ENCODE measurements around the gene ATIC.
"Not testable (repeated sequence)": the region's sequence is repeated elsewhere in the genome, so short reads cannot be mapped to it uniquely, and the experiment has no call there.

The ATIC gene

DNA sequence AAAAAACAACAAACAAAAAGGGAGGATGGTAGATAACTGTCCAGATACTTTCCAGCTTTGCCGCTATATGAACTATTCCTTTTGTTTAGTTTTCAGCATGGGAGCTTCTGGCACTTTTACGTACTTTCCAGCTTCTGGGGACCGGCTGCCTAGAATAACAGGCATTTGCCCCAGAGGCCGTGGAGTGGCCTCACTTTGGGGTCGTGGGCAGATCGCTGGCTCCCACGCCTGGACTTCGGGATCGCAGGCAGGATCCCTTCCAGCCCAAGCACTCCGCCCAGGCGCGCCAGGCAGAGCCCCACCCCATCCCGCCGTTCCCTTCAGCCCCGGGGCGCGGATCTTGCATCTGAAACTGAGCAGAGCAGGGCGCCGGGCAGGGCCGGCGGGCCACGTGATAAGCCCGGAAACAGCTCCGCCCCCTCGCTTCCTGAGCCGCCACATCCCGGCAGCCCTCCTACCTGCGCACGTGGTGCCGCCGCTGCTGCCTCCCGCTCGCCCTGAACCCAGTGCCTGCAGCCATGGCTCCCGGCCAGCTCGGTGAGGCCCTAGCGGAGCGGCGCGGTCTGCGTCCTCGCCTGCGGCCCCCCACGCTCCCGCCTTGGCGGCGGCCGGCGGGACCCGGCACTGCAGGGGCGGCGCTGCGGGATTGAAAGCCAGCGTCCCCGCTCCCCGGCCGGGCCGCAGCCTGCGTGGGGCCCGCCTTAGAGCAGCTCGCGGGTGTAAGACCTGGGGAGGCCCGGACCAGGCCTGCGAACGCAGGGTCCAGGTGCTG, at the start of gene ATIC:
Gene ATIC, plus strand, starts transcription at position 435 of the 772 bp plus-strand sequence. Its CDS starts 84 bp downstream, at position 519.
- DNase-seq, result peak; percentile 94

GRCh38 chr2:215262303-215262702, 49.6 kb upstream of the ATIC start:
- DNase-seq, result no peak

- DNase-seq, result no peak
Observed at GRCh38 chr2:215262741-215263362, 49.0 kb upstream of the ATIC start.

GRCh38 chr2:215264374-215264773, 47.5 kb upstream of the ATIC start:
- DNase-seq, result no peak

GRCh38 chr2:215269397-215270117, 42.3 kb upstream of the ATIC start:
- DNase-seq, result peak; percentile 58

- no peak for DNase-seq
Observed at GRCh38 chr2:215270118-215270451, 41.8 kb upstream of the ATIC start.

DNA sequence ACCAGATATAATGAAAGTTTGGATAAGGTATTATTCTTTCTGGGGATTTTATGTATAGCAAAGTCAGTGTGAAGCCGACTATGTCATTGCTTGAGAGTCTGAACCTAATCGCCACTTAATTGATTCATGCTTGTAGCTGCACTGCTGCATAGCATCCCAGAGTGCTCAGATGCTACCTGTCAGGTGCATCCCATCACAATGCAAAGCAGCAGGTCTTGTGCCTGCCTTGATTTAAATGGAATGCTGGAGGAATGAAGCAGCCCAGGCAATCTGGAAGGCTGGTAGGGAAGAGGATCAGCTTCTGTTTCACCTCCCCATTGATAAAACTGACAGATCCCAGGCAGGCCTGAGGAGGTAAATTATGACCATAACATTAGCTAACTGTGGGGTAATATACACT, 40.4 kb upstream of the ATIC start:
- DNase-seq, result no peak

DNA sequence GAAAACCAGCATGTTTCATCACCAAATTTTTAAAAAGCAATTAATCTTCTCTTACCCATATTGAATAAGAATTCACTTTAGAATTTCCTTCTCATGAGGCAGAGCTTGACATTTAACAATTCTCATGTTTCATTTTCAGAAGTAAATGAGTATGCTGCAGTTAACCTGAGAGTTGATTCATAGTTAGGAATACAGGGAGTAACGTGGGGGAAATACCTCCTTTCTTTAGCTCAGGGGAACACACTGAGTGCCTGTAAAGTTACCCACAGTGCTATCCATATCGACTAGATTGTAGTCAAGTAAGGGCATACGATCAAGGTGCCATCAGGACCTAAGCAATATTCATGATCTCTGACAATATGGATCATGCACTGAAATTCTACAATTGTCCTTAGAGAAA, 38.9 kb upstream of the ATIC start:
- DNase-seq, result no peak

GRCh38 chr2:215274829-215275228, 37.0 kb upstream of the ATIC start:
- no peak for DNase-seq

- DNase-seq, result no peak
Observed at GRCh38 chr2:215275824-215276223, 36.0 kb upstream of the ATIC start.

GRCh38 chr2:215277944-215278343, 33.9 kb upstream of the ATIC start:
- no peak for DNase-seq

GRCh38 chr2:215280326-215280725, 31.5 kb upstream of the ATIC start:
- no peak for DNase-seq

DNA sequence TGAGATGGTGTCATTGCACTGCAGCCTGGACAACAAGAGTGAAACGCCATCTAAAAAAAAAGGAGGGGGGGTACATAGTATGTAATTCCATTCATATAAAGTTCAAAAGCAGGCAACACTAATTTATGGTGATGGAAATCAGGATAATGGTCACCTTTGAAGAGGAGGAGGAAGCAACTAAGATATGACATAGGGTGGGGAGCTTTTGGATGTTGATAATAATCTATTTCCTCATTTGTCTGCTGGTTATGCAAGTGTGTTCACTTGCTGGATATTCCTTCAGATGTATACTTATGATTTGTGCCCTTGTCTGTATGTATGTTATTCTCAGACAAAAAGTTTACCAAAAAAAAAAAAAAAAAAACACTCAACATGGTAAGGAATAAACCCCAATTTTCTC, 28.6 kb upstream of the ATIC start:
- no peak for DNase-seq

DNA sequence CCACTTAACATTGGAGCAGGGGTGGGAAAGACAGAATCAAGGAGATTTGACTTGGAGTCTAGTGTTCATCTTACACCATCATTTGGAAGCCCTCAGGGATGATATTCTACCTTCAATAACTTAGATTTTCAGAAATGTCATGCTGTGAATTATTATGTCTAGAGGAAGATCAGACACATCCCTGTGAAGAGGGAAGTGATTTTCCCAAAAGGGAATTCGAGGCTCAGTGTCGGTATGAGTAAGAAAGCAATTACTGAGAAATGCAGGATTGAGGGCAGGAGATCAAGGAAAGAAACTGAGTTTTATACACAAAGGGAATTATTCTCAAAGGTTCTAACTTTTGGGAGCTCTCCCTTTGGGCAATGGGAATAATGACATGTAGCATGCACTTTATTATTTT, 25.6 kb upstream of the ATIC start:
- DNase-seq, result no peak

GRCh38 chr2:215288112-215288815, 23.6 kb upstream of the ATIC start:
- no peak for DNase-seq

- no peak for DNase-seq
Observed at GRCh38 chr2:215290980-215291599, 20.8 kb upstream of the ATIC start.

DNA sequence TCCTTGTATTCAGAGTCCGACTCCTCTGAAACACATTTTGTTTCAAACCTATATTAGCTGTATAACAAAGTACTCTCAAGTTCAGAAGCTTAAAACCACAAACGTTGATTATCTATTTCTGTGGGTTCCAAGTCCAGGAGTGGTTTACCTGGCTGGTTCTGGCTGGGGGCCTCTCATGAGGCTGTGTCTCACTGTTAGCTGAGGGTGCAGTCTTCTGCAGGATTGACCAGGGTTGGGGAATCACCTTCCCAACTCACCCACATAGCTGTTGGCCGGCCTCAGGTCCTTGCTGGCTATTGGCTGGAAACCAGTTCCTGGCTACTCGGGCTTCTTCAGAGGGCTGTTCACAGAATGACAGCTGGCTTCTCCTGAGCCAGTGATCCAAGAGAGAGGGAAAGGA, 18.0 kb upstream of the ATIC start:
- DNase-seq, result no peak

- no peak for DNase-seq
Observed at GRCh38 chr2:215299337-215299859, 12.5 kb upstream of the ATIC start.

GRCh38 chr2:215301994-215302393, 9.9 kb upstream of the ATIC start:
- no peak for DNase-seq

DNA sequence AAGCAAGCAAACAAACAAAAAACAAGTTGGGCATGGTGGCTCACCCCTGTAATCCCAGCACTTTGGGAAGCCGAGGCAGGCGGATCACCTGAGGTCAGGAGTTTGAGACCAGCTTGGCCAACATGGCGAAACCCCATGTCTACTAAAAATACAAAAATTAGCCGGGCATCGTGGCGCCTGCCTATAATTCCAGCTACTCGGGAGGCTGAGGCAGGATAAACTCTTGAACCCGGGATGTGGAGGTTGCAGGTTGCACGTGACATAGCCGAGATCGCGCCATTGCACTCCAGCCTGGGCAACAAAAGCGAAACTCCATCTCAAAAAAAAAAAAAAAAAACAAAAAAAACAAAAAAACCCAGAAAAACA, 617 bp upstream of the ATIC start:
- not testable (repeated sequence) for DNase-seq

- no peak for DNase-seq
Observed at GRCh38 chr2:215313255-215313613, 1.4 kb downstream of the ATIC start.

- no peak for DNase-seq
Observed at GRCh38 chr2:215314896-215315295, 3.0 kb downstream of the ATIC start.

DNA sequence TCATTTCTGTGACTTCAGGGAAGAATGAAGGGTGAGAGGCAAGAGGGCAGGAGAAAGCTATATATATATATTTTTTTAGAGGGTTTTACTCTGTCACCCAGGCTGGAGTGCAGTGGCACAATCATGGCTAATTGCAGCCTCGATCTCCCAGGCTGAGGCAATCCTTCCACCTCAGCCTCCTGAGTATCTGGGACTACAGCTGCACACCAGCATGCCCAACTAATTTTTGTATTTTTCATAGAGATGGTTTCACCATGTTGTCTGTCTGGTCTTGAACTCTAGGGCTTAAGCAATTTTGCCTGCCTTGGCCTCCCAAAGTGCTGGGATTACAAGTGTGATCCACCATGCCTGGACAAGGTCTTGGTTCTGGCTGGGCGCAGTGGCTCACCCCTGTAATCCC, 3.4 kb downstream of the ATIC start:
- no peak for DNase-seq
